Epithelial cell of proximal tubule (primary cell): ENCODE measurements around the gene PTPN22. TPM values are rescaled to one million over a fixed set of nuclear protein-coding genes. Genes with fewer than 3 reads are reported as not detected.

Experiments used
- DNase-seq: peaks from one replicate; pipeline ENCODE4 v3.0.0-alpha.2; 2011; ENCODE audit warnings: low read depth
- H3K4me3 ChIP-seq: 2 replicates; pipeline ENCODE4 v1.5.1; 2011; ENCODE audit warnings: low read depth, mild to moderate bottlenecking, low read length
- CTCF ChIP-seq: conservative IDR thresholded peaks from 2 replicates; pipeline ENCODE4 v1.5.1; 2012; ENCODE audit warnings: low read depth, mild to moderate bottlenecking, low read length
- total RNA-seq: library from RNA; depleted of rRNA; stranded (reverse); fragments of >200 nt; gene quantifications from 2 replicates; pipeline ENCODE4 v1.2.3, GENCODE V29; 2015

PTPN22 gene
- total RNA-seq, 1 donor from 2014 or later: not detected

- no peak overlapping the region for H3K4me3 ChIP-seq
- no peak for TF ChIP-seq CTCF
- DNase-seq: no peak
Measured at GRCh38 chr1:113780374-113781146, 91.0 kb downstream of the PTPN22 start.

GRCh38 chr1:113779542-113779941, 92.0 kb downstream of the PTPN22 start:
- no peak for TF ChIP-seq CTCF
- DNase-seq: no peak
- H3K4me3 ChIP-seq: no peak overlapping the region

- no peak for DNase-seq
- H3K4me3 ChIP-seq: no peak overlapping the region
- TF ChIP-seq CTCF: no peak
Measured at GRCh38 chr1:113777561-113777960, 94.0 kb downstream of the PTPN22 start.

GRCh38 chr1:113770031-113770430, 101.5 kb downstream of the PTPN22 start:
- no peak for TF ChIP-seq CTCF
- H3K4me3 ChIP-seq: no peak overlapping the region
- DNase-seq: no peak

GRCh38 chr1:113769601-113769970, 101.9 kb downstream of the PTPN22 start:
- no peak overlapping the region for H3K4me3 ChIP-seq
- no peak for TF ChIP-seq CTCF
- DNase-seq: no peak

- DNase-seq: no peak
- H3K4me3 ChIP-seq: no peak overlapping the region
- TF ChIP-seq CTCF: no peak
Measured at GRCh38 chr1:113768916-113769600, 102.5 kb downstream of the PTPN22 start.
